Bronchial epithelial cell (primary cell): ENCODE measurements around the gene RRAGC. TPM values are rescaled to one million over a fixed set of nuclear protein-coding genes. Genes with fewer than 3 reads are reported as not detected.

Experiments used
- DNase-seq: peaks from one replicate; pipeline ENCODE4 v3.0.0-alpha.2; 2010; ENCODE audit warnings: low read depth
- FAIRE-seq: peaks from 2 replicates; lab custom pipeline; 2011; peaks lifted over from hg19 to GRCh38; lab: Jason Lieb, UNC
- H3K27me3 ChIP-seq: 2 replicates; pipeline ENCODE4 v1.5.1; 2011; ENCODE audit warnings: low read length; ENCODE audit not compliant: control insufficient read depth, insufficient read depth
- H3K36me3 ChIP-seq: 2 replicates; pipeline ENCODE4 v1.5.1; 2011; ENCODE audit warnings: low read length; ENCODE audit not compliant: control insufficient read depth, insufficient read depth
- H3K4me3 ChIP-seq: 2 replicates; pipeline ENCODE4 v1.5.1; 2011; ENCODE audit warnings: mild to moderate bottlenecking, low read depth, low read length, control low read depth
- CTCF ChIP-seq: IDR thresholded peaks from 2 replicates; pipeline ENCODE4 v1.5.1; 2011; ENCODE audit warnings: mild to moderate bottlenecking, moderate library complexity, low read length, control low read depth, inconsistent platforms; ENCODE audit not compliant: insufficient read depth, severe bottlenecking
- total RNA-seq: library from RNA; depleted of rRNA; stranded (reverse); fragments of >200 nt; gene quantifications from 2 replicates; pipeline ENCODE4 v1.2.1, GENCODE V29; 2014

Gene RRAGC
- total RNA-seq, 1 donor from 2014 or later, result 23.4 TPM

GRCh38 chr1:38870996-38871395 lies 11.4 kb upstream of the RRAGC start:
- DNase-seq (no peak), FAIRE-seq (no peak)
- TF ChIP-seq CTCF, result no peak
- Histone ChIP-seq H3K4me3 (no peak overlapping the region), H3K27me3 (no peaks in the 10 kb centered on the region), H3K36me3 (peaks cover 2% of the 10 kb centered on the region)

DNA sequence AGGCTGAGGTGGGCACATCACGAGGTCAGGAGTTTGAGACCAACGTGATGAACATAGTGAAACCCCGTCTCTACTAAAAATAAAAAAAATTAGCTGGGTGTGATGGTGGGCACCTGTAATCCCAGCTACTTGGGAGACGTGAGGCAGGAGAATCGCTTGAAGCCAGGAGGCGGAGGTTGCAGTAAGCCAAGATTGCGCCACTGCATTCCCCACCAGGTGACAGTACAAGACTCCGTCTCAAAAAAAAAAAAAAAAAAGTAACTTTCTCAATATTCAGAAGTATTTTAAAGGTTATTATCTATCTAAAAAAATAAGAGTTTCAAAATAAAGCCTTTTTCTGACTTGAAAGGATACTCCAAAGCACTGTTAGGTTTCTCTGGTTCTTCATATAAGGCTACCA lies 7.6 kb upstream of the RRAGC start:
- no peak overlapping the region for H3K4me3 ChIP-seq
- no peak for TF ChIP-seq CTCF
- peaks cover 2% of the 10 kb centered on the region for H3K36me3 ChIP-seq
- DNase-seq, result no peak
- no peaks in the 10 kb centered on the region for H3K27me3 ChIP-seq
- FAIRE-seq, result no peak

GRCh38 chr1:38865112-38865715 lies 5.6 kb upstream of the RRAGC start:
- no peak overlapping the region for H3K4me3 ChIP-seq
- FAIRE-seq (no peak), DNase-seq (peak; percentile 28)
- H3K27me3 ChIP-seq, result no peaks in the 10 kb centered on the region
- peaks cover 2% of the 10 kb centered on the region for H3K36me3 ChIP-seq
- TF ChIP-seq CTCF, result no peak

DNA sequence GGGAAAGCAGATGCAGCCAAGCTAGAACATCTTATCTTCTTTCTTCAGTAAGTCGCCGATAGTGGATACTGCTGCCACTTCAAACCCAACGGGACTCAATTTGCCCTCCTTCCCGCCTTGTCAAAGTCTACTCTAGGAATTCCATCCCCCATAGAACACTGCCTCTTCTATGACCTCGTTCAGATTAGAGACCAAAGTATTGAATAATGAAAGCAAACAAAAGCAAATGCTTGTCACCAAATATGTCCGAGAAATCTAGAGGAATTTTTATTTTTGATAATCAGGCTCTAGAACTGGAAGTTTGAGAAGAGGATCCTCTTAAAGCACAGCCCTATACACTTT lies 853 bp upstream of the RRAGC start:
- H3K27me3 ChIP-seq, result no peaks in the 10 kb centered on the region
- H3K36me3 ChIP-seq, result peaks cover 2% of the 10 kb centered on the region

DNA sequence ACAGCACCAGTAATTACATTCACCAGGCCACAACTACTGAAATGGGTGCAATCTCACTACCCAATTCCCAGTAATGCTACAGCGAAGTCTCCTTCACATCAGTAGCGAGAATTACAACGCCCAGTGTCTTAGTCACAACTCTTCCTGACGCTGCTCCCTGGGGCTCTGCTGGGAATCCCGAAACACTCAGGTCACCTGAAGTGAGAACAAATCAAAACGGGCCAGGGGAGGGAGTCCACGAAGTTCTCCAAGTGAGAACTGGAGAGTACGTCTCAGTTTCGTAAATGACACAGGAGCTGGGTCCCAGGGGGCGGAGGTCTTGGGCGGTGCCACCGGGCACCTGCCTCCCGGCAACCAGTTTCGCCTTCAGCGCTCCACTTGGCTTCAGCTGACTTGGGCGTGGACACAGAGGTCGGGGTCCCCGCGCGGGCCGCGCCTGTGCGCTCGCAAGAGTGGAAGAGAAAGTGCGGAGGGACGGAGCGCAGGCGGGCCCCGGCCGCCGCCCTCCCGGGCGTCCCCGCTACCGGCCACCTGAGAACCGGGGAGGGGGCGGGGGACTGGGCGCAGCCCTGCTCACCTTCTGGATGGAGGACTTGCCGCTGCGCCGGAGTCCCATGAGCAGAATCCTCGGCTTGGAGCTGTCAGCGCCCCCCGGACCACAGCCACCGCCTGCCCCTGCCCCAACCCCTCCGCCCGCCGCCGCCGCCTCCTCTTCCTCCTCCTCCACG lies 575 bp downstream of the RRAGC start:
- Histone ChIP-seq H3K4me3 (peak overlapping the region; percentile 70), H3K27me3 (no peaks in the 10 kb centered on the region), H3K36me3 (peaks cover 2% of the 10 kb centered on the region)
- DNase-seq, result peak; percentile 89
- FAIRE-seq, result no peak
- TF ChIP-seq CTCF, result no peak

More for the DNA sequence above, 853 bp upstream of the RRAGC start:
- DNase-seq (no peak), FAIRE-seq (no peak)
- H3K4me3 ChIP-seq, result peak overlapping the region; percentile 82
- no peak for TF ChIP-seq CTCF
